HT1080 (cell line): ENCODE data around the gene FUT8. TPM values are rescaled to one million over a fixed set of nuclear protein-coding genes. Genes with fewer than 3 reads are reported as not detected.
A peak's percentile ranks its signal among the peaks of the same experiment; 100 is the strongest.

Source experiments
- DNase-seq: peaks from one replicate; pipeline ENCODE4 v3.0.0-alpha.2; 2015; ENCODE audit warnings: low read depth
- polyA plus RNA-seq, 2 experiments: library from polyadenylated mRNA; depleted of rRNA; stranded (reverse); fragments of >200 nt; gene quantifications; 2 replicates each; pipeline ENCODE4 v1.2.3, GENCODE V29; 2015
- total RNA-seq: library from RNA; depleted of rRNA; stranded (reverse); fragments of >200 nt; shearing (Covaris generic); gene quantifications from 2 replicates; pipeline ENCODE4 v1.2.3, GENCODE V29; 2014; rRNA removed

The FUT8 gene
- total RNA-seq, result 72.1 and 92.4 TPM in 2 replicates
- polyA plus RNA-seq (2015; cell fraction: cytosol; rRNA removed), result 208 and 259 TPM in 2 replicates
- polyA plus RNA-seq (2015; cell fraction: nucleus; rRNA removed), result 139 and 154 TPM in 2 replicates

DNA sequence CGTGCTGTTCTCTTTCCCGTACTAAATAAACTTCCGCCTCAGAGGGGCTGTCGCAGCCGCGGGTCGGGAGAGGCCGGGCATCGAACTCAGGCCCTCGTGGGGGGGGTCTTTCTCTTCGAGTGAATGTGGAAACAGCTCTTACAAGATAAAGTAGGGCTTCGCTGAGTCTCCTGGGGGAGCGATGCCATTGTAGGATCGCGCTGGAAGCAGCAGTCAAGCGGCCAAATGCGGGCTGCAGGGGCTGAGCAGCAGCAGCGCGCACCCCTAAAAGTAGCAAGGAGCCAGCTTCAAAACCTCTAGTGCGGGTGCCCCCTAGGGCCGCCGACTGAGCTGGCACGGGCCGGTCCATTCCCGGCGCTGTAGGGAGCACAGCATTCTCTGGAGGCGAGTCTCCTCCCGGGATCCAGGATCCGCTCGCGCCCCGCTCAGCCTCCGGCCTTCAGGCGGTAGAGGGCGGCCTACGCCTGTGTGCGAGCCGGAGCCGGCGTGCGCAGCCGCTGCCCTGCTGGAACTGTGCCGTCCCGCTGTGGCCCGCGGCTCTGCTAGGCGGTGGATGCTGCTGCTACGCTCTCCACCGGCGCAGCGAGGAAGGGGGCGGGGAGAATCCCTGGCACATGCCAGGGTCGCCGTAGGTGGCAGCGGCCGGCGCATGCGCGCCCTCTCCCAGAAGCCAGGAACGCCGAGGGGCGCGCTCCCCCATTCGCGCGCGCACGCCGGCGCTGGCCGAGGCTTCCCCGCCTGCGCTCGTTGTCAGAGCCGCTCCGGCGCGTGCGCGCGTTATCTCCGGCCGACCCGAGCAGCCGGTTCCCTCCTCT lies at the start of gene FUT8:
FUT8 (plus strand) TSS at position 699 of the 815 bp plus-strand sequence. CDS start 148,834 bp downstream, outside the sequence.
- peak; percentile 96 for DNase-seq

DNA sequence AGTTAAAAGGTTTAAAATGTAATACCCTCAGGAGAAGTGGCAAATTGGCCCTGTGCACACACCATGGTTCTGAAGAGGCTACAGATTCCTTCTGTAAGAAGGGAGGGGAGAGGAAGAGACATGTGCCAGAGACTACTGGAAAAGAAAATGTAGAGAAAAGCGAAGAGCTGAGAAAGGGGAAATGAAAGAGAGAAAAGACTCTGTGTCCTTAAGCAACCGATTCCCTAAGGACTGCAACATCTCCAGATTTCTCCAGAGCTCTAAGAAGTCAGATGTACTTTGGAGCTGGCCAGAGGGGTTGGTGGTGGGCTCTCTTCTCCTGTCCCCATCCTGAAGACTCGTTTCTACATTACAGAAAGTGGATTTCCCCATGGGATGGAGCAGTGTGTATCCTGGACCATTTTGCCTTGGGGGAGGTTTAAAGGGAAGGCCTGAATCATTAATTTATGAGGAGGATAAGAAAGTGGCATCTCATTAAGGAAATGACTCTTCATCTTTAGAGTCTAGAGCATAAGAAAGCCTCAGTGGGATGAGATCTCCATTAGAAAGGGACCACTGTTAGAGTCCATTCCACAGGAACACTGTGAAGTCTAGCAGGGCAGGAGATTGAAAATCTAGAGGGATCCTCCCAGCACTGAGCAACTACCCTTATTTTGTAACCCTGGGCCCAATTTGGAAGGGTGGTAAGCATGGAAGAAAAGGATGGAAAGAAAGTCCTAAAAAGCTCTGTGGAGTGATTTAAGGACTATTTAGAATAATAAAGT lies 45.5 kb upstream of the FUT8 start:
- no peak for DNase-seq

DNA sequence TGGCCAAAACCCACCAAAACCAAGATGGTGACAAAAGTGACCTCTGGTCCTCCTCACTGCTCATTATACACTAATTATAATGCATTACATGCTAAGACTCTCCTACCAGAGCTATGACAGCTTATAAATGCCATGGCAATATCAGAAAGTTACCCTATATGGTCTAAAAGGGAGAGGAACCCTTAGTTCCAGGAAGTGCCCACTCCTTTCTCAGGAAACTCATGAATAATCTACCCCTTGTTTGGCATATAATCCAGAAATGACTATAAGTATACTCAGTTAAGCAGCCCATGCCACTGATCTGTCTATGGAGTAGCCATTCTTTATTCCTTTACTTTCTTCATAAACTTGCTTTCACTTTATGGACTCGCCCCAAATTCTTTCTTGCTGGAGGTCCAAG lies 43.0 kb upstream of the FUT8 start:
- no peak for DNase-seq

GRCh38 chr14:65370801-65371248 lies 41.7 kb upstream of the FUT8 start:
- DNase-seq, result no peak

- no peak for DNase-seq
These were observed 40.7 kb upstream of the FUT8 start for GRCh38 chr14:65371784-65372183.

GRCh38 chr14:65373016-65373670 lies 39.4 kb upstream of the FUT8 start:
- no peak for DNase-seq

- DNase-seq, result no peak
These were observed 38.9 kb upstream of the FUT8 start for GRCh38 chr14:65373671-65374039.

DNA sequence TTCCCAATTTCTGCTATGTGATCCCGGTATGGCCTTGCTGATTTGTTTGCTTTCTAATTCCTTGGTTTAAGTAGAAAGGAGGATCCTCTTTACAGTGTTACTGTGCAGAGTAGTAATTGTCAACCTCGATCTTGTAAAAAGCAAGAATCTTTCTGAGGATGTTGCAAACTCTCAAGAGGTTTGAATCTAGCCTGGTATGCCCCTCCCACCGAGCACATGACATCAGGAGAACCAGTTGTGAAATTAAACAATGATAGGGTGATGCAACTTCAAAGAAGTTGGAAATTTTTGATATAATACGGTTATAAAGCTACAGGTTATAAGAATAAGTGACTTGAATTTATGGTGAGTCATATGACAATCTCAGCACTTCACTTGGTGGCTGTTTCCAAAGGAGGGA lies 35.0 kb upstream of the FUT8 start:
- no peak for DNase-seq

DNA sequence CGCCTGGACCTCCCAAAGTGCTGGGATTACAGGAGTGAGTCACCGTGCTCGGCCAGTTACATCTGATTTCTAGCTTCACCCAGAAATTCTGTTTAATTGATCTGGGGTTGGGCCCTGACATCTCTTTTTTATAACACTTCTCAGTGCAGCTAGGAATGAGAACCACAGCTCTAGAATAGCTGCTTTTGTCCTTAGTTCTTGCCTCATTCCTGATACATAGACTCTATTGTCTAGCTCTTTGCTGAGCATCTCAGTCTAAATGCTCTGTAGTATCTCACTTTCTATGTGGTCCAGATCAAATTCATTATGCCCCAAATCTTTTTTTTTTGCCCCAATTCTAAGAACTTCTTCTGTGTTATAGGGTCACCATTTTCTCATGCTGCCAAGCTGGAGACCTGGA lies 29.9 kb upstream of the FUT8 start:
- no peak for DNase-seq

DNA sequence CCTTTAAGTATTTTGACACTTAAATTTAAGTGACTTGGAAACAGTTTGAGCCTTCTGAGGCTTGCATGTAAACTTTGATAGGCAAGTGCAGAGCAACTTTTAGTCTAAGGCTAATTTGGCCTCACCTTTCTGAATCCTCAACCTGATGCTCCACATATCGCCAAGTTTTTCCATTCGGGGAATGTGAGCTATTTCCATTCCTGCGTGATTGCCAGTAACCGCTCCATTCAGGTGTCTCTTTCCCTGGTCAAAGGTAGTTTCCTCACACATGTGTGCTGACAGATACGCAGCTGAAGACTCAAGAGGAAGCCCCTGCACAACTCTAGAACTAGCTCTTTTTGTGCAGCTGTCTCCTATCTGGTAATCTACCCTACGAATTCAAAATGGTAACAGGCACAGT lies 25.4 kb upstream of the FUT8 start:
- no peak for DNase-seq

DNA sequence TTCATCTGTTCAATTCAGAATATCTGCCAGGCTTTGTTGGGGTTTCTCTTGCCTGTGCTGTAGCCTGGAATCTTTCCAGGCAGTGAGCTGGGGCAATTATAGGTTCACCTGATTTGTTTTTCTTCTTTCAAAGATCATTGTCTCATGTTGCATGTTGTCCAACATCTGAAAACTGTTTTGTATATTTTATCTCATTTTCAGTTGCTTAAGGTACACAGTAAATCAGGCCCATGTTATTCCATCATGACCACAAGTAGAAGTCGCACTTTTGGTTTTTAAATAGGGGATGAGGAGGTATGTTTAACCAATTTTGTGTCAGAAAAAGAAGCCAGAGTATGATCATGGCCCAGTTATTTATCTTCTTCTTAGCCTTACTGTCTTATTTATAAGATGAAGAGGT lies 24.9 kb upstream of the FUT8 start:
- DNase-seq, result no peak

DNA sequence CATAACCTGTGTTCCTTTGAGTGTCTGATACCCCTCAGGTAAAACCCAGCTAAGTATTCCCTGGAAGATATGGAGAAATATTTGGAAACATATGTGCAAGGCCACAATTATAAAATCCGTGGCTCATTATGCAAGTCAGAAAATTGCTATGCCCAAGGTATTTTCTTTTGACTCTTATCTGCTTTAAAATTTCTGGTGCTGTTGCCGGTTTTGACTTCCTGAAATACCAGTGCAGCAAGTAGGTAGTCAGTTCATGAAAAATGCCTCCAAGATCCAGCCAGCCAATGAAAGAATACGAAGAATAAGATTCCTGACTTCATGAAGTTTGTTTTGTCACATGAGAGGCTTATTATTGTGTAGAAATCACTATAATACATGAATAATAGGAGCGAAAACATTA lies 20.2 kb upstream of the FUT8 start:
- DNase-seq, result no peak

DNA sequence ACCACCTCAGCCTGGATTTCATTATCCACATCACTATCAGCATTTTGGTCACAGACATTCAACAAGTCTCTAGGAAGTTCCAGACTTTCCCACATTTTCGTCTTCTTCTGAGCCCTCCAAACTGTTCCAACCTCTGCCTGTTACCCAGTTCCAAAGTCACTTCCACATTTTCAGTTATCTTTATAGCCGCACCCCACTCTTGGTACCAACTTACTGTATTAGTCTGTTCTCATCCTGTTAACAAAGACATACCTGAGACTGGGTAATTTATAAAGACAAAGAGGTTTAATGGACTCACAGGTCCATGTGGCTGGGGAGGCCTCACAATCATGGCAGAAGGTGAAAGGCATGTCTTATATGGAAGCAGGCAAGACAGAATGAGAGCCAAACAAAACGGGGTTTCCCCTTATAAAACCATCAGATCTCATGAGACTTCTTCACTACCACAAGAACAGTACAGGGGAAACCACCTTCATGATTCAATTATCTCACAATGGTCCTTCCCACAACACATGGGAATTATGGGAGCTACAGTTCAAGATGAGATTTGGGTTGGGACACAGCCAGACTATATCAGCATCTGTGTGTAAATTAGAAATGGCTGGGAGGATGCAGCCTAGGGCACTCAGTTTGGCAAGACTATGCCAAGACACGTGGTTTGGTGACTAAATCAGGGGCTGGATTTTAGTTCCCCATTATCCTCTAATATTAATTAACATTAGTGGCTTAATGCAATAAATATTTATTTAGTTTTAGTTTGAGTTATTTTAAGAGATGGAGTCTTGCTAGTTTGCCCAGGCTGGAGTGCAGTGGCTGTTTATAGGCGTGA lies 16.2 kb upstream of the FUT8 start:
- DNase-seq, result no peak

GRCh38 chr14:65403231-65403630 lies 9.3 kb upstream of the FUT8 start:
- no peak for DNase-seq

DNA sequence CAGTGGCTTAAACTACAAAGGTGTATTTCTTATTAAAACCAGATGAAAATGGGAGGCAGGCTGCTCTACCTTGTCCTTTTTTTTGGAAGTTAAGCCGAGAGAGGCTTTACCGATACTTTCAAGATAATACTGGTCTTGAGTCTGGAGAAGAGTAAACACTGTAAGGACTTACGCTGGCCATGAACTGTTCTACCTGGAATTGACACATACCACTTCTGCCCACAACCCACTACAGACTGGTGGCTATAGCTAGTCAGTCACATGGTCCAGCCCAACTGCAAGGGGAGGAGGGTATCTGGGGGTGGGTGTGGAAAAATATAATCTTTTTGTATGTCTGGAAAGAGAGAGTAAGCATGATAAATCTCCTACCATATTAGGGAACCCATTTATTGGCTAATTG lies 4.4 kb upstream of the FUT8 start:
- DNase-seq, result no peak

DNA sequence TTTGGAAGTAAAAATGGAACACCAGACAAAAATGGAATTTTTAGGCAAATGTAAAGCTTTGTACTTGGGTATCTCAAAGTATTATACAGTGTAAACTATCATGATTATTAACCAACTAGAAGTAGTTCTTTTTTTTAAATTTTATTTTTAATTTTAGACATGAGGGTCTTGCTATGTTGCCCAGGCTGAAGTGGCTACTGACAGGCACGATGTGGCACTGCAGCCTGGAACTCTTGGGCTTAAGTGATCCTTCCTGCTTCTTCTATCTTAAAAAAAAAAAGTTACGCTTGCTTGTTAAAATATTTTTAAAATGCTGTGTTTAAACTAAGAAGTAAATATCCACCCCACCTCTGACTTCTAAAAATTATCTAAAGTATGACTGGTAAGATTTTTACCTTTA lies 1.9 kb upstream of the FUT8 start:
- no peak for DNase-seq

GRCh38 chr14:65411656-65412031 lies 886 bp upstream of the FUT8 start:
- peak; percentile 94 for DNase-seq

DNA sequence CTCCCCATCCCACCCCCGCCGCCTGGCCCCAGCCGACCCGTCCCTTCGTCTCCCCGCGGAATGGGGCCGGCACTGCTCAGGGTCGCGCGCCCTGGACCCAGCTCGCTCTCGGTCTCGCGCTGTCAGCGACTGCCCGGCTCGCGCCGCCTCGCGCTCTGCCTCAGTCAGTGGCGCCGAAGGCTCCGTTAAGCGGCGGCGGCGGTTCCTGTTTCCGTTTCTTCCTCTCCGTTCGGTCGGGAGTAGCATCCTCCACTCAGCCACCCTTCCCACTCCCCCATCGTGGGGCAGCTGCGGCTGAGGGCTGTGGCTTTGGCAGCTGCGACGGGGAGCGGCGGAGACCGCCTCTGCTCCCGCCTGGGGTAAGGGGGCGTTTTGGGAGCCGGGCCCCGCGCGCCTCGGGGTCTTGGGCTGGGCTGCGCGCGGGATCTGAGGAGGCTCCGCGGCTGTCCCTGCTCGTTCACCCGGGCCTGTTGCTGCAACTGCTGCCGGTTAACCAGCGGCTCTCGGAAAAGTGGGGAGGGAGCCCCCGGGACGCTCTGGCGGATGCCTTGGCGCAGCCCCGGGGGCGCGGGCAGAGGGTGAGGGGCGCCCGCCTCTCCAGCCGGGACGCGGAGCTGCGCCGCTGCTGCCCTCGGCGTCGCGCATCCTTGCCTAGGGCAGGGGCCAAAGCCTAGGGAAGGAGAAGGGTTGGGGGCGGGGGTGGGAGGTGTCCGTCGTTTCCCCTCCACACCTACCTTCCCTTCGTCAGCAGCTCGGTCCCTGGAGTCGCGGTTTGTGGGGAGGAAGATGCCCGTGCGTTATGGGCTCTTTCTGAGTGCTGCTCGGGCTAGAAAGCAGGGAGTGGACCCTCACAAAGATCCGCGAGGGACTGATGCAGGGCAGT lies 567 bp downstream of the FUT8 start:
- peak; percentile 50 for DNase-seq

DNA sequence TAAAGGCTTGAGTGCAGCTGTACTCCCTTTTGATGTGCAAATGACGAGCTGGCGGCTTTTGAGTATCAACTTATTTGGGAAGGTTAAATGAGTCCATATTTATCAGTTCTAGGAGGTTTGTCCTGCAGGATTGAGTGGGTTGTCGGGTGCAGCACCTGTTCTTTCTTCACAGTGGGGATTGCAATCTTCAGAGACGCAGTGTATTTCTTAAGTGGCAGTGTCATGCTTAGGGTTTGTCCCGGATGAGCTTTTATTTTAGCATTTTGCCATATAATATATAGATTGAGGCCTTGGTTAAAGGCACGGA lies 1.2 kb downstream of the FUT8 start:
- DNase-seq, result no peak

DNA sequence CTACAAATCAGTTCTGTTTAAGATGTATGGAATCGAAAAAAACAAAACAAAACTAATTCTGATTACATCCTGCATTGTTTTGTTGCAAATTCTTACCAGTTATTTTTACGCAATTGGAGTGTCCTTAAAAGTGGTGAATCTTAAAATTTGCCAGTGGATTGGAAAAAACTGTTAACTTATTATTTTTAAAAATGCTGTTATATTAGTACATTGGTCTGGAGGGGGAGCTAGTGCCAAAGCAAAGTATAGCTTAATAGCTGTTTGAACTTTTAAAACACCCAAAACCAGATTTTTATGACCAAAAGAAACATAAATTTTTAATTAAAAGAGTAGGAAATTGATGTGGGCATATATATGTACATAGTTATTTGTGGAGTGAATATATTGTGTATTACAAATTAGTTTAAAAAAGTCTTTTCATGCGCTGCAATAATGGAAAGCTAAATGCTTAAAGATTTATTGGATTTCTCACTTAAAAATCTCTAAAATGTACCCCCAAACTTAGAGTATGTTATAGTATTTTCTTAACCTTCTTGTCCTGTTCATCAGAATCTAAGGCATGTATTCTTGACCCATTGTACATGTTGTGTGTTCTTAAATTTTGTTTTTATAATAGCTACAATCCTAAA lies 2.5 kb downstream of the FUT8 start:
- peak; percentile 18 for DNase-seq
